GM10248 (cell line): ENCODE data around the gene SLC25A26.

ENCODE experiments used
- CTCF ChIA-PET: fragments of 300-600 bp; sonication (Branson Sonifier 250); formaldehyde crosslinking; extraction: SDS; loops from one replicate; lab custom pipeline; 2021; ENCODE audit warnings: antibody characterized with exemption; lab: Yijun Ruan, JAX
- POLR2A ChIA-PET: fragments of 350-650 bp; sonication (Branson Sonifier 250); formaldehyde crosslinking; extraction: SDS; loops from one replicate; lab custom pipeline; 2020; ENCODE audit warnings: antibody characterized with exemption; lab: Yijun Ruan, JAX
- DNase-seq: peaks from one replicate; pipeline ENCODE4 v3.0.0; 2012; ENCODE audit errors: extremely low spot score
- CTCF ChIP-seq: IDR thresholded peaks from 2 replicates; pipeline ENCODE4 v1.5.1; 2012; ENCODE audit warnings: mild to moderate bottlenecking, low read depth; ENCODE audit errors: extremely low read depth, missing control alignments, control extremely low read depth

SLC25A26 gene

GRCh38 chr3:66380200-66380932 lies 159.6 kb downstream of the SLC25A26 start:
- DNase-seq: no peak
- ChIA-PET CTCF (interaction anchor here (1.0 to 1.8 kb wide), 4 partner anchors 14 to 127 kb away, joined by 3 to 6 read pairs (median 5); no protein-coding TSS in a partner anchor), POLR2A (no interaction called here)
- TF ChIP-seq CTCF: no peak

GRCh38 chr3:66381626-66382025 lies 160.8 kb downstream of the SLC25A26 start:
- ChIA-PET POLR2A (no interaction called here), CTCF (interaction anchor here (0.8 to 1.3 kb wide), 2 partner anchors 13 to 37 kb away, joined by 3 read pairs; no protein-coding TSS in a partner anchor)
- no peak for DNase-seq
- no peak for TF ChIP-seq CTCF

GRCh38 chr3:66382142-66382541 lies 161.3 kb downstream of the SLC25A26 start:
- CTCF ChIA-PET: interaction anchor here (0.8 to 1.3 kb wide), 2 partner anchors 12 to 38 kb away, joined by 3 read pairs; no protein-coding TSS in a partner anchor
- no peak for TF ChIP-seq CTCF
- POLR2A ChIA-PET: no interaction called here
- no peak for DNase-seq

GRCh38 chr3:66383023-66383422 lies 162.2 kb downstream of the SLC25A26 start:
- ChIA-PET CTCF (interaction anchor here (1.3 to 3.6 kb wide), 2 partner anchors 8 to 11 kb away, joined by 4 to 19 read pairs; no protein-coding TSS in a partner anchor), POLR2A (no interaction called here)
- no peak for TF ChIP-seq CTCF
- DNase-seq: no peak

GRCh38 chr3:66383998-66384745 lies 163.4 kb downstream of the SLC25A26 start:
- CTCF ChIA-PET: interaction anchor here (0.9 to 3.6 kb wide), 4 partner anchors 10 to 30 kb away, joined by 3 to 19 read pairs (median 11); no protein-coding TSS in a partner anchor
- POLR2A ChIA-PET: no interaction called here

GRCh38 chr3:66385066-66385465 lies 164.3 kb downstream of the SLC25A26 start:
- ChIA-PET CTCF (interaction anchor here (0.9 to 3.6 kb wide), 4 partner anchors 11 to 431 kb away, joined by 3 to 19 read pairs (median 11); no protein-coding TSS in a partner anchor), POLR2A (no interaction called here)
- no peak for DNase-seq
- TF ChIP-seq CTCF: no peak

More at GRCh38 chr3:66383998-66384745, 163.4 kb downstream of the SLC25A26 start:
- no peak for DNase-seq
- TF ChIP-seq CTCF: no peak
